ENCODE measurements around the gene URGCP.
"Not testable (repeated sequence)": the region's sequence is repeated elsewhere in the genome, so short reads cannot be mapped to it uniquely, and the experiment has no call there.

URGCP gene

DNA sequence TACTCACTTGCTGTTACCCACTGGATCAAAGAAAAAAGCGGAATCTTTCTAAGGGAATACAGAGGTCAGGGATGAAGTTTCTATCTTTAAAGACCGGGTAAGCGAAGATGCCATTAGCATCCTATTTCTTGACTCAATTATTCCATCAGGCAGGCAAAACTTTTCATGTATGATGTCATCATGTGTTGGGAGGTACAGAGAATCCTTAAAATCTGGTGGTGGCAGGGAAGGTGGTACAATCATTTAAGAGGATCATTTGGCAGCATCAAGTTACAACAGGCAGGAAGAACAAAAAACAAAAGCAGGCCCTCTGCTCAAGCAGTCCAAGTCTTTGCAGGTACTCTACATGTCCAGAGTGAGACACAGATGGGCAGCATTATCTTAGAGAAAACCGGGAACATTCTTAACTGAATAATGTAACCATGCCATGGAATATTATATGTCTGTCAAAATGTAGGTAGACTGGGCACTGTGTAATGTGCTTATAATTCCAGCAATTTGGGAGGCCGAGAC, 3.8 kb downstream of the URGCP start:
- Histone ChIP-seq H3K9me3 (ENCODE audit: low read depth, low read length) (no peaks in the 10 kb centered on the region), H3K4me3 (no peak overlapping the region), H3K27ac (no peak overlapping the region), H3K9ac (ENCODE audit: insufficient read length) (no peak overlapping the region), H3K36me3 (ENCODE audit: insufficient read depth, low read length) (no peaks in the 10 kb centered on the region)
- TF ChIP-seq EZH2 (IDR thresholded peaks at IDR 0.05): no peak
- no peak for TF ChIP-seq POLR2AphosphoS5 (IDR thresholded peaks at IDR 0.05; ENCODE audit: borderline replicate concordance, low read depth, low read length)
- TF ChIP-seq FOXP2 (optimal IDR thresholded peaks at IDR 0.05; ENCODE audit: control extremely low read depth, extremely low read length, insufficient read depth): no peak
- DNase-seq (ENCODE audit: low read depth, low spot score): no peak

DNA sequence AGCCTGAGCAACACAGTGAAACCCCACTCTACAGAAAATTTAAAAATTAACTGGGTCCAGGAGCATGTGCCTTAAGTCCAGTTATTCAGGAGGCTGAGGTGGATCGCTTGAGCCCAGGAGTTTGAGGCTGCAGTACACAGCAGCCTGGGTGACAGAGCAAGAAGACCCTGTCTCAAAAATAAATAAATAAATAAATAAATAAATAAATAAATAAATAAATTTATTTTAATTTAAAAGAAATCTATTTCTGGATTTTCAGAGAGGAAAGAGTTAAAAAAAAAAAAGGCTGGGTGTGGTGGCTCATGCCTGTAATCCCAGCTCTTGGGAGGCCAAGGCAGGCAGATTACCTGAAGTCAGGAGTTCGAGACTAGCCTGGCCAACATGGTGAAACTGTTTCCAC, 7.8 kb downstream of the URGCP start:
- H3K9ac ChIP-seq (ENCODE audit: insufficient read length); H3K9me3 ChIP-seq (ENCODE audit: low read depth, low read length); DNase-seq (ENCODE audit: low read depth, low spot score); H3K4me3 ChIP-seq; H3K27ac ChIP-seq: not testable (repeated sequence)
- H3K36me3 ChIP-seq (ENCODE audit: insufficient read depth, low read length): peaks cover 14% of the 10 kb centered on the region

DNA sequence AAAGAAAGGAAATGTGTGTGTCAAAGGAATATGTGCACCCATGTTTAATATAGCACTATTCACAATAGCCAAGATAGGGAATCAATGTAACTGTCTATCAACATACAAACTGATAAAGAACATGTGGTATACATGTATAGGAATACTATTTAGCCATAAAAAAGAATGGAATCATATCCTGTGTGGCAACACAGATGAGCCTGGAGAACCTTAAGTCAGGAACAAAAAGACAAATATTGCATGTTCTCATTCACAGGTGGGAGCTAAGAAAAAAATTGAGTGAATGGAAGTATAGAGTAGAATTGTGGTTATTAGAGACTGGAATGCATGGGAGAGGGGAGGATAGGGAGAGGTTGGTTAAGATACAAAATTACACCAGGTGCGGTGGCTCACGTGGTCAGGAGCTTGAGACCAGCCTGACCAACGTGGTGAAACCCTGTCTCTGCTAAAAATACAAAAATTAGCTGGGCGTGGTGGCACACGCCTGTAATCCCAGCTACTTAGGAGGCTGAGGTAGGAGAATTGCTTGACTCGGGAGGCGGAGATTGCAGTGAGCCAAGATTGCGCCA, 10.5 kb downstream of the URGCP start:
- Histone ChIP-seq H3K9me3 (ENCODE audit: low read depth, low read length) (no peaks in the 10 kb centered on the region), H3K27ac (no peak overlapping the region), H3K9ac (ENCODE audit: insufficient read length) (no peak overlapping the region), H3K36me3 (ENCODE audit: insufficient read depth, low read length) (peaks cover 14% of the 10 kb centered on the region), H3K4me3 (no peak overlapping the region)
- TF ChIP-seq EZH2 (IDR thresholded peaks at IDR 0.05): no peak
- TF ChIP-seq FOXP2 (optimal IDR thresholded peaks at IDR 0.05; ENCODE audit: control extremely low read depth, extremely low read length, insufficient read depth): no peak
- no peak for TF ChIP-seq POLR2AphosphoS5 (IDR thresholded peaks at IDR 0.05; ENCODE audit: borderline replicate concordance, low read depth, low read length)
- DNase-seq (ENCODE audit: low read depth, low spot score): no peak

DNA sequence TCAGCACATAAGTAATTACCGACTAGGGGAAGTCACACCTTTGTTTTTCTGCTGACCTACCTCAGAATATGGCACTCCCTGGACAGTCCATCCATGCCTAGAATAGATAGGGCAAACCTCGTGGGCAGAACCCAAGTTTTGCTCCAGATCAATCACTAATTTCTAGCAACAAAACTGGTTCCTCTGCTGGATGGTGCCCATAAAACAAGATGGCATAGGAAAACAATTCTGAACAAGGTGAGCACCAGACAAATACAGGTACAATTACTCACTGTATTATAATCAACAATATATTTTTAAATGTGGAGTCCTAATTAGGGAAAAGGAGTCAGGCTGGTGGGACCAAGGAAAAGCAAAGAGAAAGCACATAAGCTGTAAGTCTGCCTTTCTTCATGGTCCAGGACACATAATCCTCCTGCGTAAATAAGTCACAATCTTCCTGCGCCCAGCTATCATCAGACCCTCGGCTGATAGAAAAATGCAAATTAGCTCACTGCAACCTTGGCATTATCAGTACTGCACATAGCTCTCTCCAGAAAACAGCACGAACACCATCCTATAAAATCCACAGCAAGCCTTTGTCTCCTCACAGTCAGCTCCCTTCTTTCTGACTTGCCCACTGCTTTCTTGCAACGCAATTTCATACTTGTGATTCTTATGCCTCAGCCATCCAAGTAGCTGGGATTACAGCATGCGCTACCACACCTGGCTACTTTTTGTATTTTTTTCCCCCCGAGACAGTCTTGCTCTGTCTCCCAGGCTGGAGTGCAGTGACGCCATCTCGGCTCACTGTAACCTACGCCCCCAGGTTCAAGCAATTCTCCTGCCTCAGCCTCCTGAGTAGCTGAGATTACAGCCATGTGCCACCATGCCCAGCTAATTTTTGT, 15.1 kb downstream of the URGCP start:
- H3K27ac ChIP-seq: no peak overlapping the region
- no peak for DNase-seq (ENCODE audit: low read depth, low spot score)
- no peak overlapping the region for H3K4me3 ChIP-seq
- peaks cover 19% of the 10 kb centered on the region for H3K36me3 ChIP-seq (ENCODE audit: insufficient read depth, low read length)
- H3K9ac ChIP-seq (ENCODE audit: insufficient read length): no peak overlapping the region
- H3K9me3 ChIP-seq (ENCODE audit: low read depth, low read length): no peaks in the 10 kb centered on the region
- TF ChIP-seq EZH2 (IDR thresholded peaks at IDR 0.05): no peak
- no peak for TF ChIP-seq POLR2AphosphoS5 (IDR thresholded peaks at IDR 0.05; ENCODE audit: borderline replicate concordance, low read depth, low read length)
- TF ChIP-seq FOXP2 (optimal IDR thresholded peaks at IDR 0.05; ENCODE audit: control extremely low read depth, extremely low read length, insufficient read depth): no peak

DNA sequence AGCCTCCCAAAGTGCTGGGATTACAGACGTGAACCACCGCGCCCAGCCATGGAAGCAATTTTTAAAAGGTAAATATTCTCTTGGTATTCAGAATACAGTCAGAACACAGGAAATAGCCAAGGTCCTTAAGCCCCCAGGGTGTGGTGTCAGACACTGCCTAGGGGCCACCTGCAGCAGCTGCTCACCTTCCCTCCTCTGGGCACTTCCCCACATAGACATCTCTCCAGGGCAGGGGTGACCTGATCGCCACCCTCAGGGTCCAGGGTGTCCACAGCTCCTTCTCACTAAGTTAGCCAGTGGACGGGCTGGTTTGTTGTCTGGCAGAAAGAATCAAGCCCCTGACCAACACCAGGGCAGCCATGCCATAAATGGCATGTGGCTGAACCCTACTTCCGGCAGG, 15.9 kb downstream of the URGCP start:
- no peak overlapping the region for H3K27ac ChIP-seq
- H3K36me3 ChIP-seq (ENCODE audit: insufficient read depth, low read length): peaks cover 22% of the 10 kb centered on the region
- no peak overlapping the region for H3K9ac ChIP-seq (ENCODE audit: insufficient read length)
- no peak for TF ChIP-seq FOXP2 (optimal IDR thresholded peaks at IDR 0.05; ENCODE audit: control extremely low read depth, extremely low read length, insufficient read depth)
- no peak for TF ChIP-seq POLR2AphosphoS5 (IDR thresholded peaks at IDR 0.05; ENCODE audit: borderline replicate concordance, low read depth, low read length)
- H3K9me3 ChIP-seq (ENCODE audit: low read depth, low read length): no peaks in the 10 kb centered on the region
- no peak for DNase-seq (ENCODE audit: low read depth, low spot score)
- no peak overlapping the region for H3K4me3 ChIP-seq

DNA sequence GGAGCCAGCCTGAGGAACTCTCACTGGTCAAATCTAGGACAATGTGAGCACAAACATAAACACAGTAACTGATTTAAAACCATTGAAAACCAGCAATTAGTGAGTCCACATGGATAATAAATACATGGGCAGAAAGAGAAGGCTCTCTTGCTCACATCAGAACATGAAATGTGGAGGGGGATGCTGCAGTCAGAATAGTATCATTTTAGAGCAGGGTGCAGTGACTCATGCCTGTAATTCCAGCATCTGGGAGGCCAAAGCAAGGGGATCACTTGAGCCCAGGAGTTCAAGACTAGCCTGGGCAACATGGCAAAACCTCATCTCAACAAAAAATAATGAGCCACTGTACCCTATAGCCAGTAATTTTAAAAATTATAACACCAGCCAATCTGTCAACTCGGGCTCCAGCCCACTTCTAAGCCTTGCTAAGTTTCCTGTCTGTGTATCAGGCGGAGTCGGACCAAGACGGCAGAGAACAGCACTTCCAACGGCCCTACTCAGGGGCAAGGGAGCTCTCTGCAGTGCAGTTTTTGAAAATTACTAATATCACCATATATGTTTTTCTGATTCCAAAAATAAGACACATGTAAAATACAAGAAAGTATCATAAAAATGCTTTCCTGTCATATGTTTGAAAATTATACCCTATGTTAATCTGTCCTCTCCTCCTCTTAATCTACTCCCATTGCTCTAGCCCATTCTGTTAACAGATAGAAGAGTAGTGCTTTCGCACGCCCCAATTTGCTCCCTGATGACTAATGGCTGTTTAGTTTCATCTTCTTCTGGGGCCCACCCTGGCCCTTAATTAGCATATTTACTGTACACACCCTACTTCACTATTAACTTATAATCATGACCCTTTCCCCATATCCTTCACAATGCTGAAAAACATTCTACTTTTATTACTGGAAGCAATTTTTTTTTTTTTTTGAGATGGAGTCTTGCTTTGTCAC, 17.1 kb downstream of the URGCP start:
- H3K36me3 ChIP-seq (ENCODE audit: insufficient read depth, low read length): peaks cover 21% of the 10 kb centered on the region
- no peak overlapping the region for H3K4me3 ChIP-seq
- no peak for DNase-seq (ENCODE audit: low read depth, low spot score)
- TF ChIP-seq EZH2 (IDR thresholded peaks at IDR 0.05): no peak
- TF ChIP-seq FOXP2 (optimal IDR thresholded peaks at IDR 0.05; ENCODE audit: control extremely low read depth, extremely low read length, insufficient read depth): no peak
- no peak for TF ChIP-seq POLR2AphosphoS5 (IDR thresholded peaks at IDR 0.05; ENCODE audit: borderline replicate concordance, low read depth, low read length)
- H3K27ac ChIP-seq: no peak overlapping the region
- H3K9me3 ChIP-seq (ENCODE audit: low read depth, low read length): no peaks in the 10 kb centered on the region
- no peak overlapping the region for H3K9ac ChIP-seq (ENCODE audit: insufficient read length)

DNA sequence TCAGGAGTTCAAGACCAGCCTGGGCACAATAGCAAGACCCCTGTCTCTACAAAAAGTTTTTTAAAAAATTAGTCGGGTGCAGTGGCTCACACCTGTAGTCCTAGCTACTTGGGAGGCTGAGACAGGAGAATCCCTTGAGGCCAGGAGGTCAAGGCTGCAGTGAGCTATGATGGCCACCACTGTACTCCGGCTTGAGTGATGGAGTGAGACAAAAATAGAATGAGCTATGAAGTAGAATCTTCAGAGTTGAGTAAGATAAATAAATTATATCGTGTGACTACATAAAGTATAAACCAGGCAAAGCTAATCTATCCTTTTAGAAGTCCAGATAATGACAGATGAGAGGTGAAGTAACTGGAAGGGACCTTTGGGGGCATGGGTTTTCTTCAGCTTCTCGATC, 21.8 kb downstream of the URGCP start:
- Histone ChIP-seq H3K36me3 (ENCODE audit: insufficient read depth, low read length) (peaks cover 45% of the 10 kb centered on the region), H3K9ac (ENCODE audit: insufficient read length) (no peak overlapping the region), H3K27ac (no peak overlapping the region), H3K9me3 (ENCODE audit: low read depth, low read length) (no peaks in the 10 kb centered on the region), H3K4me3 (no peak overlapping the region)
- TF ChIP-seq POLR2AphosphoS5 (IDR thresholded peaks at IDR 0.05; ENCODE audit: borderline replicate concordance, low read depth, low read length) (no peak), EZH2 (IDR thresholded peaks at IDR 0.05) (no peak), FOXP2 (optimal IDR thresholded peaks at IDR 0.05; ENCODE audit: control extremely low read depth, extremely low read length, insufficient read depth) (no peak)
- no peak for DNase-seq (ENCODE audit: low read depth, low spot score)

DNA sequence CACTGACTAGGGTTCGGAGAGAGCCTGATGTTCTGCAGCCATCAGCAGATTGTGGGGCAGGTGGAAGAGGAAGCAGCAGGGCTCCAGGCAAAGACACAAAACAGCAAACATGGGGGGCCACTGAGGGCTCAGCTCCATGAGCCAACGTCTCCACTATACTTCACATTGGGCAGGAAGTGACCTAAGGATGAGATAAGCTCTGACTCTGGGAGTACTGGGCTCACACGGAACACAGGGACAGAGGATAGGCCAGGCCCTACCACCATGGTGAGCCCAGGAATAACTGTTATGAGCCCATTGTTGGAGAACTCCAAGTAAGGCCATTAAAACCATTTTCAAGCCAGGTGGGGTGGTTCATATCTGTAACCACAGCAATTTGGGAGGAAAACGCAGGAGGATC, 22.2 kb downstream of the URGCP start:
- H3K9me3 ChIP-seq (ENCODE audit: low read depth, low read length): no peaks in the 10 kb centered on the region
- no peak overlapping the region for H3K4me3 ChIP-seq
- DNase-seq (ENCODE audit: low read depth, low spot score): no peak
- no peak overlapping the region for H3K27ac ChIP-seq
- peaks cover 49% of the 10 kb centered on the region for H3K36me3 ChIP-seq (ENCODE audit: insufficient read depth, low read length)
- no peak for TF ChIP-seq EZH2 (IDR thresholded peaks at IDR 0.05)
- TF ChIP-seq POLR2AphosphoS5 (IDR thresholded peaks at IDR 0.05; ENCODE audit: borderline replicate concordance, low read depth, low read length): no peak
- no peak for TF ChIP-seq FOXP2 (optimal IDR thresholded peaks at IDR 0.05; ENCODE audit: control extremely low read depth, extremely low read length, insufficient read depth)
- no peak overlapping the region for H3K9ac ChIP-seq (ENCODE audit: insufficient read length)

Data from SK-N-MC (cell line).